SIG-M5 (cell line): ENCODE data around the gene RNLS.
A peak's percentile ranks its signal among the peaks of the same experiment; 100 is the strongest.

Experiments used
- DNase-seq: peaks from one replicate; lab custom pipeline; 2025; lab: John Stamatoyannopoulos, UW

RNLS gene

DNA sequence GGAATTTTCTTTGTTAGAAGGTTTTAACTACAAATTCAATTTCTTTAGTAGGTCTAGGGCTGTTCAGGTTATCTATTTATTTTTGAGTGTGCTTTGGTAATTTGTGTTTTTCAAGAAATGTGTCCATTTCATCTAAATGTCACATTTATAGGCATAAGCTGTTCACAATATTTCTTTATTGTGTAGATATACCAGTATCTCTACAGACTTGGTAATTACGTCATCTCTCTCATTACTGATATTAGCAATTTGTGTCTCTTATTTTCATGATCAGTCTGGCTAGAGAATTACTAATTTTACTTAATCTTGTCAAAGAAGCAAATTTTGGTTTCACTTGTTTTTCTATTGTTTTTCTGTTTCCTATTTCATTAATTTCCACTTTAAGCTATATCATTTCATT, 152.0 kb downstream of the RNLS start:
- no peak for DNase-seq

DNA sequence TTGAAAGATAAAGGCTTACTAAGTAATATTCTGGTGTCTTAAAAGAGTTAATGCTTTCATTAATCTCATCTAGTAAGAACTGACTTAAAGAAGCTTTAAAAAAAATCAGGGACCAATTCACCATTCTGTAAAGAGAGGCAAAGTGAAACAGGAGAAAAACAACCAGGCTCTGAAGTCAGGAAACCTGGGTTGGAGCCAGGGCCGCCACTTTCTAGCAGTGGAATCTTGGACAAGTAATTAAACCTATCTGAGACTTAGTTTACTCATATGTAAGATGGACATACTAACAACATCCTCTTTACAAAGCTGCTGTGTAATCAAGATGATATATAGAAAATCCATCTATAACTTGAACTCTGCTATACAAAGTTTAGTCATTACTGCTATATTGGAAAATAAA, 154.1 kb downstream of the RNLS start:
- no peak for DNase-seq

DNA sequence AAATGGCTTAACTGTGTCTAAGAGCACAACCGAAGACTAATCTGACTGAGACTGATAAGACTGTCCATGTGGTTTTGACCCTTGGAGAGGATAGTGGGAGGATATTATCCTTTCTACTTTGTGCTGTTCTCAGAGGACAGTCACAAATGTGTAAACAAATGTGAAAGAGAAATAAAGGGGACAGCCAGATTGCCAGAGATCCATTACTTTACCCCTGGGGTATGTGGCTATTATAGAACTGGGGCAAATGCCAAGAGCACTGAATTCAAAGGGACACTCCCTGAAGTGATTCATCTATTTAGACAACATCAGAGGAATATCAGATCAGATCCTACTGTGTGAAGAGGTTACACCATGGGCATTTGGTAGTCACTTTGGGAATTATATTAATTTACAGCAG, 154.7 kb downstream of the RNLS start:
- no peak for DNase-seq

DNA sequence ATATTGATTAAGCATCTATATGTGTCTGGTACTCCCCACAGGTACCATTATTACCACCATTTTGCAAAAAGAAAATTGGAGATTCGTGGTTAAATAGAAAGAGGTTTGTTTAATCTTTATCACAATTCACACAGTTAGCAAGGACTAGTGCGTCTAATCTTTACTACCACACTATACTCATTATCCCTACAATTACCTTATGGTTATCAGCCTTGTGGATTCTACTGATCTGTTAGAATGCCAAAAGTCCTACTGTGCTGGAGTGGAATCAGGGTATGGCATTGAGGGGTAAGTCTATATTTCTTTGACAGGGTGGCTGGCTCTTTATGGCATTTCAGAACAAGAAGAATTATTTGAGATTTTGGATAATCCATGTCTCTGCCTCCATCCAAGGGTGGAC, 156.1 kb downstream of the RNLS start:
- no peak for DNase-seq

DNA sequence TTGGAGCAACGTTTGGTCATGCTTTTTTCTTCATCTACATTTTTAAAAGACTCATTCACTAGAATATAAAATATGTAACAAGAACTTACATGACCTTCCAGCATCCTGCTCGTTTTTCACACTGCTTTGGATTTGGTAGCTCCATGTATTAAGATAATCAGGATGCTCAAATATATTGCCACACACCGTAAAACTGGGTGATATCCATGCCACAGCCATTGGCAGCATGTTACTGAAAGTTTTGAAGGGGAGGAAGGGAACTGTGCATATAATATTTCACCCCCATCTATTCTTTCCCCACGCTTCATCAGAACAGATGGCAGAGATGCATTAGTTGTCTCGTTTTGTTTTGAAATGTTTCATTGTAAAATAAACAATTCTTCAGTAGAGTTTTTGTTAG, 158.2 kb downstream of the RNLS start:
- DNase-seq = no peak

DNA sequence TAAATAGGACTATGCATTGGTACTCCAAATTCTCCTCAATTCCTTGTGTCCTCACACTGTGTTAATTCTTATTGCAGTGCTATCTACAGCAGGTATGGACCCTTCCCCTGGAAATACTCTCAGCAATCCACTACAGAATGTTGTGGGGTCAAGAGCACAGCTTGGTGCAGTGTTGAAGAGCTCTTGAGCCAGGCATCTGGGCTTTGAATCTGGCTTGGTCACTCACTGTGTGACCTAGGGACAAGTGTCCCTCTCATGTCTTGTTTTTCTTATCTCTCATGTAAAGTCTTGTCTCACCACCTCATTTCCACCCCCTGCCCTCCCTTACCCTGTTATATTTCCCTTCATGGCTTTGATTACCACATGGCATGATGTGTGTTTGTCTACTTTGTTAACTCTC, 159.4 kb downstream of the RNLS start:
- no peak for DNase-seq

DNA sequence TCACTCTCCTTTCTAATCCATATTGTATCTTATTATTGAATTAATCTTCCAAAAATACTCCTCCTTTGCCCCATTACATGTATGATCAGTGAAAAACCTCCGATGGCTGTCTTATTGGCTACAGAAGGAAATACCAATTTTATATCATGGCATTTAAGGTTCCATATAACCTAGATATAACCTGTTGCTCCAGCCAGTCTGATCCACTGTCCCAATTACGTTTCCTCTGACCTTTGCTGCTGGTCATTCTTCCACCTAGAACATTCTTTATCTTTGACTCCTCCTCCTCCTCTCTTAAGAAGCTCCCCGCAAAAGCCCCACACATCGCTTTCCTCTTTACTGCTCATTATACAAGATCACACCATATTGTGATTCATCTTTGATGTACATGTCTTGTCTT, 161.5 kb downstream of the RNLS start:
- DNase-seq = no peak

DNA sequence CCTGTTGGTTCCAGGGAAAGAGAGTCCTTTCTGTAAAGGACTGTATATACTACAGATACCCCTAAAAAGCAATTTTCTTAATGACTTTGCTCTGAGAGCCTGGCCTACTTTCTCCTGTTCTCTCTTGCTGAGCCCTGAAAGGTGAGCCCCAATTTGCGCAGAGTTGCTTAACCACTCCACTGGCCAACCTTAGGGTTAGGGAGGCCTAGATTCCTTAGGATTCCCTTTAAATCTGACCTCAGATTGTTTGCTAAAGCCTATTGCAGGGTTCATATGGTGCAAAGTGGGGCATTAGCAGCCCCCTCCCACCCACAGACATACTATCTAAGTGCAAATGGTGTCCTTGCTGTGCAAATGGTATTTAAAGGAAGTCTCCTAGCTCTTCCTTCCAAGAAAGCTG, 164.2 kb downstream of the RNLS start:
- no peak for DNase-seq

DNA sequence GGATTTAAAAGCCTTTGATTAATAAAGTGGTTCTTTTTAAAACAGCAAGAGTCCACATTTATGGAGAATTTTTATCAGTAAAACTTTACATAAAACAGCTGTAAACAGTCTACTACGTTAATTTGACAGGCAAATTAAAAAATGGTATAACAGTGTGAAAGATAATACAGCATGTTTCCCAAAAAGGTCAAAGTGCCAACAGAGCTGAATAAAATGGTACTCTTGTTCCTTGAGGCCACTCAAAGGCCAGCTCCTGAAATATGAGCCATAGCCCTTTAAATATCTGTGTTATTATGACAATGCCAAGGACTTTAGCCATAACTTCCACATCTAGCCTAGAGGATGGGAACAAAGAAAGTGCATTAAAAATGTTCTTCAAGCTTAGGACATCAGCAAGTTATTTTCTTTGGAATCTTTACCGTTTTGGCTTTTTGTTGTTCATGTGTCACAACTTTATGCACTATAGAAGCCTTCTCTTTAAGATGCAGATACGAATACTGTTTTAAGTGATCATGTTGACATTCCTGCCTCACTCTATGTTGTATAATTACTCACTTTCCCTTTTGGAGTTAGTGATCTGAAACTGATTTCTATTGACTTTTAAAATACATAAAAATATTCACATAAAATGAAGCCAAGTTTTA, 165.6 kb downstream of the RNLS start:
- DNase-seq = no peak

DNA sequence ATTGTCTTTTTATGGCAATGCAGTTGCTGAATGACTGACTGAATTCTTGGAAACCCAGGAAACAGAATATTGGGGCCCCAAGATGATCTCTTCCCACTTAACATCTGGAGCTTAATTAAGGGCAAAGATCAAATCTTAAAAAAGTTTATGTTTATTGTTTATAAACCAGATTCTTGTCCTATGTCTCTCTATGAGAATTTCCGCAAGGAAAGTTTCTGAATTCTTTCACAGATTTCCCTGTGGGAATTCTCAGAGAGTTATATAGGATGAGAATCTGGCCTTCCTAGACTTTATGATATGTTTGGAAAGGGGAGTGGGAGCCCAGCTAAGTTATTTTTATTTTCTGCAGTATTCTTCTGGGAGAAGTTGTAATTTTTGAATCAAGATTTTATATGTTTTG, 166.3 kb downstream of the RNLS start:
- DNase-seq = no peak

DNA sequence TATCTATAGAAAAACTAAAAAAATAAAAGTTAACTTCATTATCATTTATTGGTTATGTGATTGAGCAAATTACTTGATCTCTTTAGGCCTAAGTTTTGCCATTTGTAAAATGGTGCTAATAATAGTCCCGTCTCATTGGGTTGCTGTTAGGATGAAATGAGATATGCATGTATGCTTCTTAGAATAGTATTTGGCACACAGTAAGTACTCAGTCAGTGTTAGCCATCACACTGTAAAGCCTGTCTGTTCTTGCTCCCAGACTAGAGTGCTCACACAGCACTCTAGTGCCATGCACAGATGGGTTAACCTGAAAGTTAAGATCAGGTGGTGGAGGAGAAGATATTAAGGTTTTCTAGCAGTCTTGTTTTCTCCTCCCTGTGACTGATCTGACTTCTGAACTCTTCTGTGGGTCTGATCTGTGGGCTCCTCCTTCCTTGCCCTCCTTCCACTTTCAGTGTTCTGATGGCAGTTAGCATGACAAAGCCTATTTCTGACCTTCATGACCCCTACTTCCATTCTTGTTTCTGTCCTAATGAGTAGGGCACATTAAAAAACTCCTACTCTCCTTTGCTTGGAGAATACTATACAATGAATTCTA, 167.5 kb downstream of the RNLS start:
- no peak for DNase-seq

DNA sequence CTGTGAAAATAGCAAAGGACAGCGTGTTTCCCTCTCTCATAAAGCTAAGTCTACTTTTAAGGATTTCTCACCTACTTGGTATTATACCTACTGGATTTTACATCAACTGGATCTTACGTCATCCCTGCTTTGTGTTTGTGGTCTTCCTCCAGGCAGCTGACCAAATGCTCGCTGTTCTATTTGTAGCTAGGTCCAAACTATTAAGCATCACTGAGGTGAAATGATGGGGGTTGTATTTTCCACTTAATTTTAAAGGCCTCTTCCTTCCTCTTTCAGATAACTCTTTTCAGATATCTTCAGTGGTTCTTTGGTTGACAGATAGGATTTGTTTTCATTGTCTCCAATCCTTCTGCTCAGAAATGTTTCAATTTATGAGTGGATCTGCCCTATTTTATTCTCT, 169.7 kb downstream of the RNLS start:
- no peak for DNase-seq

DNA sequence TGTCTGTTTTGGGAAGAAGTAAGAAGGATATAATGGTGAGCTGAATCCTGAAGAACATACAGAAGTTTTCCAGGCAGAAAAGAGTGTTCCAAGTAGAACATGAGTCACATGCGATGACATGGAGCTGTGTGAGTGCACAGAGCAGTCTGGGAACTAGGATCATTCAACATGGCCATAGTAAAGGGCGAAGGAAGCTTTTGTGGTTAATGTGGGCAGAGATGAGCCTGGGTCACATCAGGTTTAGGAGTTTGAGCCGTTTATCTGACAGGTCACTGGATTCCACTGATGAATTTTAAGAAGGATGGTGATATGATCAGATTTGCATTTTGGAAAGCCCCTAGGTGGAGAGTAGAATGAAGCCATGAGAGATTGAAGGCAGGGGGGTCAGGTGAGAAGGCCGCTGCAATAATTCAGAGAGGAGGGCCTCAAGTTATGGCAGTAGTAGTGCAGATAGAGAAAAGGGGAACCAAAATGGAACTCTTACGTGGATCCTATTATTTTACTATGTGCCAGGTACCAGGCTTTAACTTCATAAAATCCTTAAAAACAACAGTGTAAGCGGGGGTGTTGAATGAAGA, 171.3 kb downstream of the RNLS start:
- no peak for DNase-seq

DNA sequence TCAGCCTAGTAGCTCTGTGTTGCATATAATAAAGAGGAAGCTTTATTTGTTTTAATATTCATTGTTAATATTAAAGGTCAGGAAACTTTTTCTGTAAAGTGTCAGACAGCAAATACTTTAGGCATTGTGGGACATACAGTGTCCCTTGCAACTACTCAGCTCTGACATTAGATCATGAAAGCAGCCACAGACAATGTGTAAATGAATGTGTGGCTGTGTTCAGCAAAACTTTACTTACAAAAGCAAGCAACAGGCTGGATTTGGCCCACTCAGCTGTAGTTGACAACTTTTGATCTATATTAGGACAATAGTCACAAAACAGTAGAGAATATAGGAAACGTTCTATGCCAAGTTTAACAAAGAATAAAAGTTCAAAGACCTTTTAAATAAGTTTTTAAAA, 173.3 kb downstream of the RNLS start:
- no peak for DNase-seq

DNA sequence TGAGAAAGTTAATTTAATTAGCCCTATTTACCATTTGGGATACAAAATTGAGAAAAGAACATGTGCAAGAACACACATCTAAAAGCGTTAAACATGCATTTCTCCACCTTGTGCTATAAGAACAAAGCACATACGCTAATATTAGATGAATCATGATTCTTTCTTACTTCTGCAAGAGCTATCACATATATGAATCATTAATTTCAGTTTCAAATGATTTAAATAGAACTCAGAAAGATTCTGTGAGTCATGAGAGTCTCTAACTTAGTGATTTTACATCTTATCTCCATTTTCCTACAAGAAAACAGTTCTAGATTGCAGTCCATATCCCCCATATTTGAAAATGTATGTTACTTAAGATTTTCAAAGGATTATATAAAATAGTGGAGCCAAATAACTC, 173.9 kb downstream of the RNLS start:
- no peak for DNase-seq

DNA sequence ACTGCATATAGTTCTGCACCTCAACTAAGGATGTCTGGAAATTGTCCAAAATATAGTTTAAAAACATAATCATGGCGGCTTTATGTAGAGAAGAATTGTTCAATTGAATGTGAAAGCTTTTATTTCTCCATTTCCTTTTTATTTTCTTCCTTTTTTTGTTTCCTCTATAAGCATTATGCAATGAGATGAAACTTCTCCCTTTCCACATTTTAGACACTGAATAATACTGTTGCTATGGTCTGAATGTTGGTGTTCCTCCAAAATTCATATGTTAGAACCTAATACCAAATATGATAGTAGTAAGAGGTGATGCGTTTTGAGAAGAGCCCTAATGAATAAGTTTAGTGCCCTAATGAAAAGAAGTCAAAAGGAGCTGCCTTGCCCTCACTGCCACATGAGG, 175.0 kb downstream of the RNLS start:
- DNase-seq = peak; percentile 7

DNA sequence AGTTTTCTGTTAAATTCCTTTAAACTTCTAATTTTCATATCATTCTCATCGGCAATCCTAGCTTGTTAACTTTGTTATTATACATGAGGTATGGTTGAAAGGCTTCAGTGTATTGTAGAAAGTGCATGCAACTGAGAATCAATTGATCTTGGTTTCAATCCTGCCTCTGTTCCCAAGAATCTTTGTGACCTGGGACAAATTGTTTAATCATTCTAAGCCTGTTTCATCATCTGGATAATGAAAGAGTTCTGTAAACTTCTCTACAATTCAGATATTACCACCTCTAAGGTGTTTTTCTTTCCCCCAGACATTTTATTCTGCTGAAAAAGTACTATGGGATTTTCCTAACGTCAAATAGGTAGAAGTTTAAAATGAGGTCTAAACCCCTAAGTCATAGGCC, 179.0 kb downstream of the RNLS start:
- no peak for DNase-seq

DNA sequence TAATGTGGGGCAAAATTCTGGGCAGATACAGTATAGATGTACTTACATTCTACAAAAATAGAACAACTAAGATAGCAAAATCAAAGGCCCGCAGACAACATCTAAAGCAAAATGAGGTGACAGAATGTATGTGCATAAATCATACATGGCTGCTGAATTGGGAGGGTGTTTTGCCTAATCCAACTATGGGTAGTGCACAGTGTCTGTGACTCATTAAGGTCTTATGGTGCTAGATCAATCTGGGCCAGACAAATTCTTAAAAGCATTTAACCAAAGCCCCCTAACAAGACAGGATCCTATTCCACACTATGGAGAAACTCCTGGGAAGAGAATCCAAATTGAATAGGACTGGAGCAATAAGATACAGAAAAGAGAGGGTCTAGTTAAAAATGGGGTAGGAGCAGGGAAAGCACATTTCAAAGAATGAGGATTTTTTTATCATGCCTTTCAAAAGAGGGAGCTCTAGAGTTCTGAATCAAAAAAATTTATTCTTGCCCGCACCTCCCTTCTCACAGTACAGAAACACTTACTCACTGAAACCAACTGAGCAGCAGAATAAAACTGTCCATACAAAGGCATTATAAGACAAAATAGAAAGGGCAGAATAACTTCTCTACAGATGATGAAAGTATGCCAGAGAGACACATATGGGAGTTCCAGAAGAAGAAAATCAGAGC, 181.3 kb downstream of the RNLS start:
- DNase-seq = no peak

DNA sequence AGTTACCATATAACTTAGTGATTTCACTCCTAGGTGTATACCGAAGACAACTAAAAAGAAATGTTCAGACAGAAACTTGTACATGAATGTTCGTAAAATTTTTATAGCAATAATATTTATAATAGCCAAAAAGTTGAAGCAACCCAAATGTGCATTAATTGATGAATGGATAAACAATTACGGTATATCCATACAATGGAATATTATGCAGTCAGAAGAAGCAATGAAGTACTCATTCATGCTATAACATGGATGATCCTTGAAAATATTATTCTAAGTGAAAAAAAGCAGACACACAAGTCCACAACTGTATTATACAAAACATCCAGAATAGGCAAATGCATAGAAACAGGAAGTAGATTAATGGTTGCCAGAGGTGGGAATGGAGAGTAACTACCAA, 183.9 kb downstream of the RNLS start:
- DNase-seq = no peak

DNA sequence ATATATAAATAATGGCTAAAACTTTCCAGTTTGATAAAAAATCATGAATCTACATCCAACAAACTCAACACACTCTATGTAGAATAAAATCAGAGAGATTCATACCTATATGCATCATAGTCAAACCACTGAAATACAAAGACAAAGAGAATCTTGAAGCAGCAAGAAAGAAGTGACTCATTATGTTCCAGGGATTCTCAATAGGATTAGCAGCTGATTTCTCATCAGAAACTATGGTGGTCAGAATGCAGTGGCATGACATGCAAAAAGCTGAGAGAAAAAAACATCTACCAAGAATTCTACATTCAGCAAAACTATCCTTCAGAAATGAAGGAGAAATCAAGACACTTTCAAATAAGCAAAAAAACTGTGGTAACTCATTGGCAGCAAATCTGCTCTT, 187.4 kb downstream of the RNLS start:
- DNase-seq = no peak

DNA sequence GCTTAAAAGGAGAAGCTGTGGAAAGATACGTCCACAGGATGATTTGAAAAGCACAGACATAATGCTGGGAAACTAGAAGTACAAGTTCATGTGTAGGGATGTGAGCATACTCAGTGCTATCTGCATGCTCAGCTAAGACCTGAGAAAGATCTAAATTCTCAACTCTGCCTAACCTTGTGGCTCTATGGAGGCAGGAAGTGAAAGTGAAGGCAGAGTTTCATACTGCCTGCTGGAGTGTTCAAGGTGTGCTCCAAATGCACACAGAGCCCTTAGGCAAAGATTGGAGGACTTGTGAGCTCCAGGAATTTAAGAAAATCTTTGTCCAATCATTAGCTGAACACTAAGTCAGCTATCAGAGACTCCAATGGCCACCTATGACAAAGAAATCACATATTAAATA, 190.9 kb downstream of the RNLS start:
- DNase-seq = no peak

DNA sequence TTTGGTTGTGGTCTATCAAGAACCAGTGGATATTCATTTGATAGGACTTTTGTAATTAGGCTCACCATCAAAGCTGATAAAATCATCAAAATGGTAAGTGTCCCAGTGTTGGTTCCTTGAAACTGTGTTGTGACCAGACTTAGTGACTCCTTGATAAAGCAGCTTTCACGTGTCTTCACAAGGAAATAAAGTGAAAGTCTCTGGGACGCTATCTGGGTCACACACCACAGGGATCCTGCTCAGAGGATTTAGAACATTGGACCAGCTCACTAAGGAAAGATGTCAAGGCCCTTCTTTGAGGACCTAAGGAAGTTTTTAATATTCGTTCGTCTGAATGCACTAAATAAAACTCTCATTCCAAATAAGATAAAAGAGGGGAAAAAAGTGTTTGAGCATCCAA, 193.1 kb downstream of the RNLS start:
- DNase-seq = no peak

DNA sequence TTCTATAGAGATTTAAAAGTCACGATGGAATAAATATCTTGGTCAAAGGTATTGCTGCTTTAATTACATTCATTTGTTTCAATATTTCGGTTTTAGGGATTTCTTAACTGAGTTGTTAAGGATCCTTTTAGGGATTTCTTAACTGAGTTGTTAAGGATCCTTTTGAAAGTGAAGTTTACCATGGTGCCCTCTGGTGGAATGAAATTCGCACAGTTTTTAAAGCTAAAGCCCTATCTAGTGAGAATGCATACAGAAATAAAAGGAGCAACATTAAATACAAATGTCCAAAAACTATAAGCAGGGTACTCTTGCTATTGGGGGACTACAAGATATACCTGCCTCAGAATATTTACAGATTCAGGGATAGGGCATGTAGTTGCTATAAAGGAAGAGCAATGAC, 193.7 kb downstream of the RNLS start:
- no peak for DNase-seq

DNA sequence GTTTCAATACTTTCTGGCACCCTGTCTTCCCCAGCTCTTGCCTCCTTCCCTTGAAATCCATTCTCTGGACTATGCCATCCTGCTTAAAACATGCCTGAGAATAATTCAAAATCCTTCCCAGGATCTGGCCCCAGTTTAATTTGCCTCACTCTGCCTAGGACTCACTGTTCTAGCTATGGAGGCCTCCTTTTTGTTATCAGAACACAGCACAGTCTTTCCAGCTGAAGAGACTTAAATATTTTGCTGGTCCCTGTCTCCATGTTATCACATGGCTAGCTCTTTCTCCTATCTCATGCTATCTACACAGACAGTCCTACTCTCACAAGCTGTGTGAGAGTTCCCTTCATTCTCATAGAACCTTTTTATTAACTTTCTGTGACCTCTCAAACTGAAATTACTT, 194.8 kb downstream of the RNLS start:
- no peak for DNase-seq
